SK-N-MC (cell line): ENCODE measurements around the gene TCF19.

ENCODE experiments used
- EZH2 ChIP-seq: fragments of 200-600 bp; sonication (generic); IDR thresholded peaks from one replicate; pipeline ENCODE4 v1.6.1; 2017; ENCODE audit warnings: antibody characterized with exemption
- FOXP2 ChIP-seq: optimal IDR thresholded peaks from 2 replicates; pipeline ENCODE3; 2011; ENCODE audit warnings: mild to moderate bottlenecking, moderate library complexity; ENCODE audit not compliant: insufficient read depth; ENCODE audit errors: extremely low read length, control extremely low read depth
- POLR2AphosphoS5 ChIP-seq: IDR thresholded peaks from 2 replicates; pipeline ENCODE4 v1.6.1; 2012; ENCODE audit warnings: mild to moderate bottlenecking, low read depth, low read length, borderline replicate concordance

GRCh38 chr6:31120151-31120915 lies 38.1 kb upstream of the TCF19 start, which contains the start of gene CDSN:
- TF ChIP-seq EZH2 (no peak), POLR2AphosphoS5 (no peak), FOXP2 (no peak)
